GM12873 (cell line): ENCODE data around the gene INPP1.

Experiments
- TF ChIP-seq, protein P1 (sequence below): IDR thresholded peaks from 2 replicates; pipeline ENCODE4 v1.5.1; 2012; ENCODE audit warnings: low read depth, mild to moderate bottlenecking, moderate library complexity, low read length, control low read depth; ENCODE audit not compliant: insufficient read depth; ENCODE audit errors: missing control alignments

The INPP1 gene

DNA sequence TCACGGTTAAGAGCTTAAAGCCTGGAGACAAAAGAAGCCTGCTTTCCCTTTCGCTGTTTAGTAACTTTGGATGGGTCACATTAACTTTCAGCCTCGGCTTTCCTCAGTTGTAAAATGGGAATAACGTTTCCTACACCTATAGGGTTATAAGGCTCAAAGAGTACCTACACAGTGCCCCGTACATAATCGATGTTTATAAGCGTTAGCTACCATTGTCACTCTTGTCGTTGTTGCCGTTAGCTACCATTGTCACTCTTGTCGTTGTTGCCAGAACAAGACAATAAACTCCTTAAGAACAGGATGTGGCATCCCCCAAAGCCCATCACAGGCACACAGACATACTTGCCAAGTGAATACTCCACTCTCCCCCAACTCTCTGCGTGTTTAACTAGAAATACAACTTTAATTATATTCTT is 63.9 kb downstream of the INPP1 start:
- TF ChIP-seq, protein P1, sequence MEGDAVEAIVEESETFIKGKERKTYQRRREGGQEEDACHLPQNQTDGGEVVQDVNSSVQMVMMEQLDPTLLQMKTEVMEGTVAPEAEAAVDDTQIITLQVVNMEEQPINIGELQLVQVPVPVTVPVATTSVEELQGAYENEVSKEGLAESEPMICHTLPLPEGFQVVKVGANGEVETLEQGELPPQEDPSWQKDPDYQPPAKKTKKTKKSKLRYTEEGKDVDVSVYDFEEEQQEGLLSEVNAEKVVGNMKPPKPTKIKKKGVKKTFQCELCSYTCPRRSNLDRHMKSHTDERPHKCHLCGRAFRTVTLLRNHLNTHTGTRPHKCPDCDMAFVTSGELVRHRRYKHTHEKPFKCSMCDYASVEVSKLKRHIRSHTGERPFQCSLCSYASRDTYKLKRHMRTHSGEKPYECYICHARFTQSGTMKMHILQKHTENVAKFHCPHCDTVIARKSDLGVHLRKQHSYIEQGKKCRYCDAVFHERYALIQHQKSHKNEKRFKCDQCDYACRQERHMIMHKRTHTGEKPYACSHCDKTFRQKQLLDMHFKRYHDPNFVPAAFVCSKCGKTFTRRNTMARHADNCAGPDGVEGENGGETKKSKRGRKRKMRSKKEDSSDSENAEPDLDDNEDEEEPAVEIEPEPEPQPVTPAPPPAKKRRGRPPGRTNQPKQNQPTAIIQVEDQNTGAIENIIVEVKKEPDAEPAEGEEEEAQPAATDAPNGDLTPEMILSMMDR = no peak

GRCh38 chr2:190407662-190408537 is 64.5 kb downstream of the INPP1 start, which contains the start of gene MFSD6:
Gene MFSD6 (plus strand): TSS chr2:190408355. CDS start chr2:190436030, 27,675 bp downstream.
- TF ChIP-seq, protein P1 = no peak

DNA sequence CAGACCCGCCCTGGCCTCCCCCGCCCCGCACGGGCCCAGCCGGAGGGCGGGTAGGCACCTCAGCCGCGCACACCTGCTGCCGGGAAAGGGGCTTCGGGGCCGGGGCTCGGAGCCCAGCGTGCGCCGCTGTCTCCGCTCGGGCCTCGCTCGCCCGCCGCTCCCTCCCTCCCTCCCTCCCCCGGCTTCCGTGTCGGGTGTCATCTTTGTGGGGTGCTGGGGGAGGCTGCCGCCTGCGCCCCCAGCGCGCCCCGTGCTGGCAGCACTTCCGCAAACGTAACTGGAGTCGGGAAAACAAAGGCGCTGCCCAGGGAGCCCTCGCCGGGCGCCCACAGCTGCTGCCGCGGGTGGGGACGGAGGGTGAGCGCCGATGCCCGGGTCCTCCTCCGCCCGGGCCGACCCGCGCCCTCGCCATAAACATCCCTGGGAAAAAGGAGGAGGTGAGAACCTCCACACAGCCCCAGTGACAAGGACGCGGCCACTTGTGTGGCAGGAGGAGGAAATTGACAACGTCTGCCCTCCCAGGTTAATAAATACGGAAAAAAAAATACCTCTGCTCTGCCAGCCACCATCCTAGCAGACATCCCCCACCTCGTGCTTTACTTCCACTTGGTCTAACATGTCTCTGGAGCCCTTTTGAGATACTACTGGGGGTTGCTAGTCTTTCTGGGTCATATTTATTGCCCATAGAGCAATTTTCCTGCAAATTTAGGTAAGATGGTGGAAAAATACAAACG is 65.3 kb downstream of the INPP1 start:
- TF ChIP-seq, protein P1 = no peak

DNA sequence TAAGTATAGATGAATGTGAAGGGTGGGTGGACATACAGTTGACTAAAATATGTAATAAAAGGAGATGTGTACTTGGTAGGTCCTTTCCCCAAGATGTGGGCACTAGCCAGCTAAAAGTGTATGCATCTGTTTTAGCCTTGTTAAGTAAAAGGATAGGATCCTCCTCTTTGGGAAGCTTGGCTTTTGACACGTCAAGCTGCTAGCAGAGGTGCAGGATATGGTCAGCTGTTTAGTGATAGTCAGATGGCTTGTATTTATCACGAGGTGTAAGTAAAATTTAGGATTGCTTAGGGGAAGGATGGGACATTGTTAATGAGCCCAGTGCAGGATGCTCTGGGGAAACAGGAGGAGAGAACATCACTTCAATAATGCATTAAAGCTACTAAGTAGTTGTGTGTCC is 66.2 kb downstream of the INPP1 start:
- TF ChIP-seq, protein P1 = no peak

GRCh38 chr2:190410166-190410565 is 66.8 kb downstream of the INPP1 start:
- TF ChIP-seq, protein P1 = no peak

GRCh38 chr2:190412966-190413365 is 69.6 kb downstream of the INPP1 start:
- TF ChIP-seq, protein P1 = no peak

DNA sequence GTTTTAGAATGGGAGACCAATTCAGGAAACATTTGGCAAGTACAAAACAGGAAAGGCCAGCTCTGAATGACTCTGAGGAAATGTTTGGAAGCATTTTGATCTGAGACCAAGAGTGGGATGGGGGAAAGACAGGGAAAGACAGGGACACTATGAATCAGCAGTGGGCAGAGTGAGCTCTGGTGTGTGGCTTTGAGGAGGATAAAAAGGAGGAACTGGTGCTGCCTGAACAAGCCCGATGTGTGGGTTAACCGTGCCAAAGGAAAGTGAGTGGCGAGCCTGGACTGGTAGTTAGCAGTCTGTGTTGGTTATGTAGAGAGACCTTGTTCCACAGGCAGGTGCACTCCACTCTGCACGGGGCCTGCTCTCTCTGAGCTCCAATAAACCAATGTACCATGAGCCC is 70.0 kb downstream of the INPP1 start:
- TF ChIP-seq, protein P1 = no peak
